Astrocyte (in vitro differentiated cells and primary cell): ENCODE measurements around the gene FYN.

Experiments
- EZH2 ChIP-seq: IDR thresholded peaks from 2 replicates; pipeline ENCODE4 v1.6.1; 2012; ENCODE audit warnings: mild to moderate bottlenecking, low read length, inconsistent platforms; ENCODE audit not compliant: insufficient read depth
- TF ChIP-seq, protein P1 (sequence below): IDR thresholded peaks from 2 replicates; pipeline ENCODE4 v1.5.1; 2011; ENCODE audit warnings: low read depth, mild to moderate bottlenecking, inconsistent platforms, low read length, moderate library complexity; ENCODE audit not compliant: insufficient read depth

DNA sequence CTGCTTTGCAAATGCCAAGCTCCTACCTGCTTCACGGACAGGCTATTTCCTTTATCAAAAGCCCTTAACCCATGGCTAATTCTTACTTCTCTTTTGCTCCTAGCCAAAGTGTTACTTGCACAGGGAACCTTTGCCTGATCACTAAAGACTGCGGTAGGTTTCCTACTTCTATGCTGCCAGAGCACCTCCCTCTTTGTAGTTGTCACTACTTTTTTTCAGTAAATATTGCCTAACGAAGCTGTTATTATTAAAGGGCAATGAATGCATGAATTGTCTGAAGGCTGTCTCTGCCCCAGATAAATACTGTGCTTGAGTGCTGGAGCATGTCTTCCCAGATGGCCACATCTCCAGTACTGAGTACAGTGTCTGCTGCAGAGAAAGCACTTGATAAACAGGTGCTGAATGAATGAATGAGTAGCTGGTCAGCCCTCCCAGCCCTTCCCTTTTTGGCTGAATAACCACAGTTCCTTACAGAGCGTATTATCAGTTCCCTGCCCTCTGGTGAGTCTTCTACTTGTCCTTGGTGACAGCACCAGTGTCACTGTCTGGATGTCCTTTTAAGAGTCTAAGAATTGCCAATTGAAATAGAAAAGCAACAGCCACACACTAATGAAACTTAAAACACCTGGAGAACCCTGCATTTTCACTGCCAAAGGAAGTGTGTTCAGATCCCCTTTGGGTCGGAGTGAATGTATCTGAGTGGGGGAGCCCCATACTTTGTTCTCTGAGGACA, 194.0 kb downstream of the FYN start:
- TF ChIP-seq, protein P1, sequence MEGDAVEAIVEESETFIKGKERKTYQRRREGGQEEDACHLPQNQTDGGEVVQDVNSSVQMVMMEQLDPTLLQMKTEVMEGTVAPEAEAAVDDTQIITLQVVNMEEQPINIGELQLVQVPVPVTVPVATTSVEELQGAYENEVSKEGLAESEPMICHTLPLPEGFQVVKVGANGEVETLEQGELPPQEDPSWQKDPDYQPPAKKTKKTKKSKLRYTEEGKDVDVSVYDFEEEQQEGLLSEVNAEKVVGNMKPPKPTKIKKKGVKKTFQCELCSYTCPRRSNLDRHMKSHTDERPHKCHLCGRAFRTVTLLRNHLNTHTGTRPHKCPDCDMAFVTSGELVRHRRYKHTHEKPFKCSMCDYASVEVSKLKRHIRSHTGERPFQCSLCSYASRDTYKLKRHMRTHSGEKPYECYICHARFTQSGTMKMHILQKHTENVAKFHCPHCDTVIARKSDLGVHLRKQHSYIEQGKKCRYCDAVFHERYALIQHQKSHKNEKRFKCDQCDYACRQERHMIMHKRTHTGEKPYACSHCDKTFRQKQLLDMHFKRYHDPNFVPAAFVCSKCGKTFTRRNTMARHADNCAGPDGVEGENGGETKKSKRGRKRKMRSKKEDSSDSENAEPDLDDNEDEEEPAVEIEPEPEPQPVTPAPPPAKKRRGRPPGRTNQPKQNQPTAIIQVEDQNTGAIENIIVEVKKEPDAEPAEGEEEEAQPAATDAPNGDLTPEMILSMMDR: no peak
- TF ChIP-seq EZH2: no peak
